A549 treated with Hydrocortisone at 1 μM for 4 hours (cell line): ENCODE measurements around the gene MEX3A. TPM values are rescaled to one million over a fixed set of nuclear protein-coding genes. Genes with fewer than 3 reads are reported as not detected.

Experiments
- total RNA-seq: library from RNA; stranded (reverse); fragments of 200-300 nt; extraction: Qiagen RNA extraction; gene quantifications from 5 replicates; pipeline ENCODE4 v1.2.3, GENCODE V29; 2022

The MEX3A gene
- 1.2 to 2.4 TPM (median 2.2 TPM) in 5 replicates for total RNA-seq

GRCh38 chr1:156082309-156083091, at the start of gene MEX3A:
Gene MEX3A, minus strand, starts transcription at chr1:156082465. Its CDS starts 467 bp downstream, at chr1:156081998.

GRCh38 chr1:156114101-156114918, 32.0 kb upstream of the MEX3A start, which contains the start of gene LMNA:
Gene LMNA, plus strand, starts transcription at chr1:156114711. Its CDS starts 208 bp downstream, at chr1:156114919.

GRCh38 chr1:156060937-156061636, 21.2 kb downstream of the MEX3A start, which contains the start of gene RAB25:
Gene RAB25, plus strand, starts transcription at chr1:156061160. Its CDS starts 241 bp downstream, at chr1:156061401.

GRCh38 chr1:156054500-156055280, 27.6 kb downstream of the MEX3A start, which contains the start of gene LAMTOR2:
Gene LAMTOR2, plus strand, starts transcription at chr1:156054782. Its CDS starts 108 bp downstream, at chr1:156054890.

GRCh38 chr1:156053768-156054499, 28.3 kb downstream of the MEX3A start, which contains the start of gene UBQLN4:
Gene UBQLN4, minus strand, starts transcription at chr1:156053798. Its CDS starts 97 bp downstream, at chr1:156053701.

Other genes with a start within 250 kb of the MEX3A start
- 11.9 to 15.3 TPM (median 13.5 TPM) in 5 replicates for gene GON4L, start 225.3 kb downstream of the MEX3A start, total RNA-seq
- gene SYT11, start 222.9 kb downstream of the MEX3A start, total RNA-seq, result 0.92 to 1.5 TPM (median 1.3 TPM) in 5 replicates
- gene RIT1, start 171.1 kb downstream of the MEX3A start, total RNA-seq, result 18.7 to 22.1 TPM (median 21.6 TPM) in 5 replicates
- 20.0 to 23.2 TPM (median 22.2 TPM) in 5 replicates for gene KHDC4, start 148.1 kb downstream of the MEX3A start, total RNA-seq
- not detected in 5 replicates for gene RXFP4, start 140.8 kb downstream of the MEX3A start, total RNA-seq
- gene ARHGEF2, start 103.9 kb downstream of the MEX3A start, total RNA-seq, result 27.6 to 42.5 TPM (median 34.0 TPM) in 5 replicates
- 254 to 271 TPM (median 259 TPM) in 5 replicates for gene SSR2, start 61.5 kb downstream of the MEX3A start, total RNA-seq
- gene UBQLN4, start 28.7 kb downstream of the MEX3A start, total RNA-seq, result 34.3 to 41.2 TPM (median 40.5 TPM) in 5 replicates
- 140 to 156 TPM (median 148 TPM) in 5 replicates for gene LAMTOR2, start 27.7 kb downstream of the MEX3A start, total RNA-seq
- gene RAB25, start 21.3 kb downstream of the MEX3A start, total RNA-seq, result 0.17 to 0.28 TPM in 2 of 5 replicates, not detected in the others
- gene LMNA, start 32.2 kb upstream of the MEX3A start, total RNA-seq, result 697 to 752 TPM (median 725 TPM) in 5 replicates
- 0.36 to 0.43 TPM (median 0.40 TPM) in 5 replicates for gene SEMA4A, start 71.1 kb upstream of the MEX3A start, total RNA-seq
- gene SLC25A44, start 111.6 kb upstream of the MEX3A start, total RNA-seq, result 25.7 to 32.0 TPM (median 27.0 TPM) in 5 replicates
- gene PMF1, start 130.5 kb upstream of the MEX3A start, total RNA-seq, result 47.7 to 63.9 TPM (median 60.3 TPM) in 5 replicates
- 0.16 to 0.62 TPM (median 0.30 TPM) in 3 of 5 replicates, not detected in the others for gene BGLAP, start 159.7 kb upstream of the MEX3A start, total RNA-seq
- 2.7 to 4.3 TPM (median 3.3 TPM) in 5 replicates for gene PAQR6, start 165.6 kb upstream of the MEX3A start, total RNA-seq
- gene SMG5, start 200.4 kb upstream of the MEX3A start, total RNA-seq, result 41.9 to 46.8 TPM (median 43.0 TPM) in 5 replicates
- 7.4 to 8.6 TPM (median 7.5 TPM) in 5 replicates for gene TMEM79, start 201.9 kb upstream of the MEX3A start, total RNA-seq
- gene GLMP, start 213.2 kb upstream of the MEX3A start, total RNA-seq, result 36.3 to 48.1 TPM (median 45.0 TPM) in 5 replicates
- not detected in 5 replicates for gene VHLL, start 216.8 kb upstream of the MEX3A start, total RNA-seq